ENCODE measurements around the gene PNPLA7.

Gene PNPLA7

GRCh38 chr9:137498720-137499150, 51.5 kb downstream of the PNPLA7 start:
- Histone ChIP-seq H3K27ac (ENCODE audit: low read depth, low read length) (no peak overlapping the region), H3K9me3 (ENCODE audit: control insufficient read depth in 5 of 5, low read length in 5 of 5) (no peaks in the 10 kb centered on the region), H3K36me3 (ENCODE audit: control insufficient read depth in 5 of 5, insufficient read depth in 5 of 5, low read length in 5 of 5) (peaks cover 0 to 61% (median 44%) of the 10 kb centered on the region in 5 donors)

GRCh38 chr9:137497921-137498719, 52.1 kb downstream of the PNPLA7 start:
- Histone ChIP-seq H3K36me3 (ENCODE audit: control insufficient read depth in 5 of 5, insufficient read depth in 5 of 5, low read length in 5 of 5) (peaks cover 0 to 61% (median 44%) of the 10 kb centered on the region in 5 donors), H3K9ac (ENCODE audit: low read length in 5 of 5) (no peak overlapping the region), H3K4me3 (ENCODE audit: low read depth in 1 of 5, low read length in 5 of 5) (no peak overlapping the region), H3K27ac (ENCODE audit: low read depth, low read length) (no peak overlapping the region), H3K9me3 (ENCODE audit: control insufficient read depth in 5 of 5, low read length in 5 of 5) (no peaks in the 10 kb centered on the region), H3K4me1 (ENCODE audit: control insufficient read depth in 5 of 5, insufficient read depth in 5 of 5, low read length in 5 of 5) (peaks cover 0 to 8% (median 4%) of the 10 kb centered on the region in 5 donors), H3K27me3 (ENCODE audit: control insufficient read depth in 5 of 5, insufficient read depth in 4 of 5, low read length in 5 of 5) (no peaks in the 10 kb centered on the region)

More at GRCh38 chr9:137498720-137499150, 51.5 kb downstream of the PNPLA7 start:
- Histone ChIP-seq H3K27me3 (ENCODE audit: control insufficient read depth in 5 of 5, insufficient read depth in 4 of 5, low read length in 5 of 5) (no peaks in the 10 kb centered on the region), H3K9ac (ENCODE audit: low read length in 5 of 5) (no peak overlapping the region), H3K4me3 (ENCODE audit: low read depth in 1 of 5, low read length in 5 of 5) (no peak overlapping the region), H3K4me1 (ENCODE audit: control insufficient read depth in 5 of 5, insufficient read depth in 5 of 5, low read length in 5 of 5) (peaks cover 0 to 8% (median 4%) of the 10 kb centered on the region in 5 donors)

GRCh38 chr9:137496601-137497375, 53.4 kb downstream of the PNPLA7 start:
- Histone ChIP-seq H3K4me1 (ENCODE audit: control insufficient read depth in 5 of 5, insufficient read depth in 5 of 5, low read length in 5 of 5) (peaks cover 0 to 8% (median 4%) of the 10 kb centered on the region in 5 donors), H3K36me3 (ENCODE audit: control insufficient read depth in 5 of 5, insufficient read depth in 5 of 5, low read length in 5 of 5) (peaks cover 0 to 61% (median 46%) of the 10 kb centered on the region in 5 donors), H3K9me3 (ENCODE audit: control insufficient read depth in 5 of 5, low read length in 5 of 5) (no peaks in the 10 kb centered on the region), H3K4me3 (ENCODE audit: low read depth in 1 of 5, low read length in 5 of 5) (no peak overlapping the region), H3K27me3 (ENCODE audit: control insufficient read depth in 5 of 5, insufficient read depth in 4 of 5, low read length in 5 of 5) (no peaks in the 10 kb centered on the region), H3K9ac (ENCODE audit: low read length in 5 of 5) (no peak overlapping the region), H3K27ac (ENCODE audit: low read depth, low read length) (no peak overlapping the region)

DNA sequence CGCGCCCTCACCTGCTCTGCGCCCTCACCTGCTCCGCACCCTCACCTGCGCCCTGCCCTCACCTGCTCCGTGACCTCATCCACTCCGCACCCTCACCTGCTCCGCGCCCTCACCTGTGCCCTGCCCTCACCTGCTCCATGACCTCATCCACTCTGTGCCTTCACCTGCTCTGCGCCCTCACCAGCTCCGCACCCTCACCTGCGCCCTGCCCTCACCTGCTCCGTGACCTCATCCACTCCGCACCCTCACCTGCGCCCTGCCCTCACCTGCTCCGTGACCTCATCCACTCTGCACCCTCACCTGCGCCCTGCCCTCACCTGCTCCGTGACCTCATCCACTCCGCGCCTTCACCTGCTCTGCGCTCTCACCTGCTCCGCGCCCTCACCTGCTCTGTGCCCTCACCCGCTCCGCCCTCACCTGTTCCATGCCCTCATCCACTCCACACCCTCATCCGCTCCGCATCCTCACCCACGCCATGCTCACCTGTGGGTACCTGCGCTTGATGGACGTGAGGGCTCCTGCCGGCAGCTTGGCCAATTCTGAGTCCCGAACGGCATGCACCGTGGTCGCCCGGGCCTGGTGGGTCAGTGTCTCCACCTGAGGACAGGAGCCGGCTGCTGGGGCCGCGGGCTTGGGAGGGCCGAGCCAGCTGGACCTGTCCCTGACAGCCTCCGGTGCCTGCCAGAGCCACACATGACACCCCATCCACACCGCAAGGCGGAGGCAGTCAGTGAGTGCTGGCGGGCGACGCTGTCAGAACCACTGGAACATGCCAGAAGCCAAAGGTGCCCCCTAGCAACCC, 55.5 kb downstream of the PNPLA7 start:
- no peak overlapping the region for H3K9ac ChIP-seq (ENCODE audit: low read length in 5 of 5)
- peaks cover 0 to 8% (median 4%) of the 10 kb centered on the region in 5 donors for H3K4me1 ChIP-seq (ENCODE audit: control insufficient read depth in 5 of 5, insufficient read depth in 5 of 5, low read length in 5 of 5)
- no peak overlapping the region for H3K27ac ChIP-seq (ENCODE audit: low read depth, low read length)
- no peaks in the 10 kb centered on the region for H3K9me3 ChIP-seq (ENCODE audit: control insufficient read depth in 5 of 5, low read length in 5 of 5)
- H3K36me3 ChIP-seq (ENCODE audit: control insufficient read depth in 5 of 5, insufficient read depth in 5 of 5, low read length in 5 of 5) = peaks cover 0 to 57% (median 35%) of the 10 kb centered on the region in 5 donors
- H3K27me3 ChIP-seq (ENCODE audit: control insufficient read depth in 5 of 5, insufficient read depth in 4 of 5, low read length in 5 of 5) = no peaks in the 10 kb centered on the region
- H3K4me3 ChIP-seq (ENCODE audit: low read depth in 1 of 5, low read length in 5 of 5) = no peak overlapping the region

- Histone ChIP-seq H3K9me3 (ENCODE audit: control insufficient read depth in 5 of 5, low read length in 5 of 5) (no peaks in the 10 kb centered on the region), H3K27ac (ENCODE audit: low read depth, low read length) (no peak overlapping the region), H3K36me3 (ENCODE audit: control insufficient read depth in 5 of 5, insufficient read depth in 5 of 5, low read length in 5 of 5) (peaks cover 0 to 53% (median 32%) of the 10 kb centered on the region in 5 donors), H3K4me3 (ENCODE audit: low read depth in 1 of 5, low read length in 5 of 5) (no peak overlapping the region), H3K27me3 (ENCODE audit: control insufficient read depth in 5 of 5, insufficient read depth in 4 of 5, low read length in 5 of 5) (no peaks in the 10 kb centered on the region), H3K4me1 (ENCODE audit: control insufficient read depth in 5 of 5, insufficient read depth in 5 of 5, low read length in 5 of 5) (peaks cover 0 to 8% (median 4%) of the 10 kb centered on the region in 5 donors), H3K9ac (ENCODE audit: low read length in 5 of 5) (no peak overlapping the region)
Observed at GRCh38 chr9:137494104-137494544, 56.1 kb downstream of the PNPLA7 start.

- Histone ChIP-seq H3K4me1 (ENCODE audit: control insufficient read depth in 5 of 5, insufficient read depth in 5 of 5, low read length in 5 of 5) (peaks cover 0 to 8% (median 4%) of the 10 kb centered on the region in 5 donors), H3K9me3 (ENCODE audit: control insufficient read depth in 5 of 5, low read length in 5 of 5) (no peaks in the 10 kb centered on the region), H3K27me3 (ENCODE audit: control insufficient read depth in 5 of 5, insufficient read depth in 4 of 5, low read length in 5 of 5) (no peaks in the 10 kb centered on the region), H3K36me3 (ENCODE audit: control insufficient read depth in 5 of 5, insufficient read depth in 5 of 5, low read length in 5 of 5) (peaks cover 0 to 51% (median 28%) of the 10 kb centered on the region in 5 donors), H3K4me3 (ENCODE audit: low read depth in 1 of 5, low read length in 5 of 5) (no peak overlapping the region), H3K9ac (ENCODE audit: low read length in 5 of 5) (no peak overlapping the region), H3K27ac (ENCODE audit: low read depth, low read length) (no peak overlapping the region)
Observed at GRCh38 chr9:137493364-137494103, 56.7 kb downstream of the PNPLA7 start.

GRCh38 chr9:137492464-137493363, 57.5 kb downstream of the PNPLA7 start:
- no peaks in the 10 kb centered on the region for H3K27me3 ChIP-seq (ENCODE audit: control insufficient read depth in 5 of 5, insufficient read depth in 4 of 5, low read length in 5 of 5)
- H3K4me1 ChIP-seq (ENCODE audit: control insufficient read depth in 5 of 5, insufficient read depth in 5 of 5, low read length in 5 of 5) = peaks cover 0 to 8% (median 4%) of the 10 kb centered on the region in 5 donors
- H3K36me3 ChIP-seq (ENCODE audit: control insufficient read depth in 5 of 5, insufficient read depth in 5 of 5, low read length in 5 of 5) = peaks cover 0 to 52% (median 28%) of the 10 kb centered on the region in 5 donors
- H3K4me3 ChIP-seq (ENCODE audit: low read depth in 1 of 5, low read length in 5 of 5) = no peak overlapping the region
- H3K9me3 ChIP-seq (ENCODE audit: control insufficient read depth in 5 of 5, low read length in 5 of 5) = no peaks in the 10 kb centered on the region
- H3K27ac ChIP-seq (ENCODE audit: low read depth, low read length) = no peak overlapping the region
- no peak overlapping the region for H3K9ac ChIP-seq (ENCODE audit: low read length in 5 of 5)

GRCh38 chr9:137491735-137492432, 58.3 kb downstream of the PNPLA7 start:
- H3K4me1 ChIP-seq (ENCODE audit: control insufficient read depth in 5 of 5, insufficient read depth in 5 of 5, low read length in 5 of 5) = peaks cover 0 to 8% (median 4%) of the 10 kb centered on the region in 5 donors
- peaks cover 0 to 50% (median 28%) of the 10 kb centered on the region in 5 donors for H3K36me3 ChIP-seq (ENCODE audit: control insufficient read depth in 5 of 5, insufficient read depth in 5 of 5, low read length in 5 of 5)
- H3K4me3 ChIP-seq (ENCODE audit: low read depth in 1 of 5, low read length in 5 of 5) = no peak overlapping the region
- no peaks in the 10 kb centered on the region for H3K9me3 ChIP-seq (ENCODE audit: control insufficient read depth in 5 of 5, low read length in 5 of 5)
- no peak overlapping the region for H3K27ac ChIP-seq (ENCODE audit: low read depth, low read length)
- no peak overlapping the region for H3K9ac ChIP-seq (ENCODE audit: low read length in 5 of 5)
- H3K27me3 ChIP-seq (ENCODE audit: control insufficient read depth in 5 of 5, insufficient read depth in 4 of 5, low read length in 5 of 5) = no peaks in the 10 kb centered on the region
